Mesenchymal stem cell (in vitro differentiated cells and primary cell): ENCODE results near the gene TRAM2.

ENCODE experiments used
- DNase-seq: peaks from one replicate; pipeline ENCODE4 v3.0.0-alpha.2; 2013
- H2AFZ ChIP-seq: one replicate; pipeline ENCODE4 v1.6.1; 2013; ENCODE audit warnings: low read depth, mild to moderate bottlenecking, control low read depth, inconsistent platforms, low read length, moderate library complexity
- H2AK5ac ChIP-seq: 2 replicates; pipeline ENCODE4 v1.6.1; 2013; ENCODE audit warnings: low read length, moderate library complexity, mild to moderate bottlenecking, inconsistent platforms; ENCODE audit not compliant: severe bottlenecking
- H2BK120ac ChIP-seq: one replicate; pipeline ENCODE4 v1.6.1; 2013; ENCODE audit warnings: low read depth, mild to moderate bottlenecking, inconsistent platforms, low read length, moderate library complexity
- H2BK12ac ChIP-seq, 2 experiments: one replicate each; pipeline ENCODE4 v1.6.1; 2013; ENCODE audit warnings: inconsistent platforms in 2 of 2, low read length in 2 of 2, mild to moderate bottlenecking in 2 of 2, moderate library complexity in 2 of 2, control low read depth in 1 of 2
- H2BK15ac ChIP-seq: one replicate; pipeline ENCODE4 v1.6.1; 2013; ENCODE audit warnings: mild to moderate bottlenecking, low read depth, inconsistent platforms; ENCODE audit not compliant: poor library complexity, severe bottlenecking
- H2BK5ac ChIP-seq: 2 replicates; pipeline ENCODE4 v1.6.1; 2013; ENCODE audit warnings: low read depth, mild to moderate bottlenecking, low read length, control low read depth, inconsistent platforms; ENCODE audit not compliant: poor library complexity, severe bottlenecking
- H3K14ac ChIP-seq, 2 experiments: one replicate each; pipeline ENCODE4 v1.6.1; 2013; ENCODE audit warnings: inconsistent platforms in 2 of 2, low read length in 2 of 2, control low read depth in 1 of 2, mild to moderate bottlenecking in 1 of 2, moderate library complexity in 1 of 2
- H3K18ac ChIP-seq, 2 experiments: one replicate each; pipeline ENCODE4 v1.6.1; 2013; ENCODE audit warnings: inconsistent platforms in 2 of 2, low read length in 2 of 2, control low read depth in 1 of 2, low read depth in 1 of 2, mild to moderate bottlenecking in 1 of 2
- H3K23ac ChIP-seq, 2 experiments: one replicate each; pipeline ENCODE4 v1.6.1; 2013; ENCODE audit warnings: inconsistent platforms in 2 of 2, low read length in 2 of 2, mild to moderate bottlenecking in 2 of 2, moderate library complexity in 2 of 2, control low read depth in 1 of 2
- H3K27ac ChIP-seq: 2 replicates; pipeline ENCODE4 v1.5.1; 2013; ENCODE audit warnings: mild to moderate bottlenecking, moderate library complexity, low read length, control low read depth, inconsistent platforms; ENCODE audit not compliant: poor library complexity, severe bottlenecking
- H3K27me3 ChIP-seq, 2 experiments: 2 replicates each; pipeline versions ENCODE4 v1.6.1 to v1.7.0; 2013; ENCODE audit warnings: low read length in 2 of 2, mild to moderate bottlenecking in 2 of 2, moderate library complexity in 2 of 2, control low read depth in 1 of 2, inconsistent platforms in 1 of 2; ENCODE audit not compliant: control insufficient read depth in 1 of 2, insufficient read depth in 1 of 2
- H3K36me3 ChIP-seq, 2 experiments: 2 replicates each; pipeline versions ENCODE4 v1.6.1 to v1.7.0; 2013; ENCODE audit warnings: low read length in 2 of 2, control low read depth in 1 of 2, inconsistent platforms in 1 of 2, low read depth in 1 of 2, mild to moderate bottlenecking in 1 of 2; ENCODE audit not compliant: insufficient read depth in 2 of 2, control insufficient read depth in 1 of 2
- H3K4ac ChIP-seq, 2 experiments: one replicate each; pipeline ENCODE4 v1.6.1; 2013; ENCODE audit warnings: inconsistent platforms in 2 of 2, low read length in 2 of 2, mild to moderate bottlenecking in 2 of 2, moderate library complexity in 2 of 2, control low read depth in 1 of 2, low read depth in 1 of 2
- H3K4me1 ChIP-seq: 2 replicates; pipeline ENCODE4 v1.6.1; 2013; ENCODE audit warnings: low read depth, low read length, control low read depth; ENCODE audit not compliant: control insufficient read depth, insufficient read depth
- H3K4me2 ChIP-seq: 2 replicates; pipeline ENCODE4 v1.6.1; 2013; ENCODE audit warnings: low read length, mild to moderate bottlenecking, inconsistent platforms; ENCODE audit not compliant: poor library complexity, severe bottlenecking
- H3K4me3 ChIP-seq, 2 experiments: 2 replicates each; pipeline versions ENCODE4 v1.5.1 to v1.7.0; 2013; ENCODE audit warnings: low read length in 2 of 2, mild to moderate bottlenecking in 2 of 2, control low read depth in 1 of 2, low read depth in 1 of 2; ENCODE audit not compliant: insufficient read depth in 1 of 2
- H3K79me1 ChIP-seq: replicated peaks from 2 replicates; pipeline ENCODE4 v1.6.1; 2013; ENCODE audit warnings: mild to moderate bottlenecking, control low read depth, low read length, inconsistent platforms; ENCODE audit not compliant: poor library complexity, severe bottlenecking
- H3K9ac ChIP-seq: 2 replicates; pipeline ENCODE4 v1.7.0; 2013; ENCODE audit warnings: mild to moderate bottlenecking, low read length, moderate library complexity
- H3K9me3 ChIP-seq: 2 replicates; pipeline ENCODE4 v1.7.0; 2013; ENCODE audit warnings: mild to moderate bottlenecking, low read length; ENCODE audit not compliant: control insufficient read depth
- H4K8ac ChIP-seq: one replicate; pipeline ENCODE4 v1.6.1; 2013; ENCODE audit warnings: inconsistent platforms, mild to moderate bottlenecking, low read length, moderate library complexity
- H4K91ac ChIP-seq: one replicate; pipeline ENCODE4 v1.6.1; 2013; ENCODE audit warnings: mild to moderate bottlenecking, low read length, inconsistent platforms
- WGBS: methylation state at CpG from one replicate; pipeline ENCODE4 v1.1.7; 2013; ENCODE audit warnings: mixed read lengths; 5-methylcytosine and 5-hydroxymethylcytosine counted together

Gene TRAM2

GRCh38 chr6:52519618-52520017 lies 57.2 kb downstream of the TRAM2 start:
- H3K14ac ChIP-seq: no peak overlapping the region
- H3K4me3 ChIP-seq: no peak overlapping the region
- no peak overlapping the region for H3K4ac ChIP-seq
- H3K79me1 ChIP-seq: peaks cover 3% of the 10 kb centered on the region
- H3K18ac ChIP-seq: no peak overlapping the region
- no peak for DNase-seq
- no peak overlapping the region for H3K27ac ChIP-seq
- H2AK5ac ChIP-seq: no peak overlapping the region
- H3K9ac ChIP-seq: no peak overlapping the region
- H3K27me3 ChIP-seq: no peaks in the 10 kb centered on the region
- H3K36me3 ChIP-seq: peaks cover 17 to 67% of the 10 kb centered on the region in 2 experiments
- no peak overlapping the region for H3K4me2 ChIP-seq
- H2BK15ac ChIP-seq: no peak overlapping the region
- H4K8ac ChIP-seq: no peak overlapping the region
- no peak overlapping the region for H4K91ac ChIP-seq
- H2BK5ac ChIP-seq: no peak overlapping the region
- no peak overlapping the region for H2AFZ ChIP-seq
- no peak overlapping the region for H3K23ac ChIP-seq
- no peaks in the 10 kb centered on the region for H3K9me3 ChIP-seq
- WGBS: 71% methylated on average over 2 of the region's 4 CpGs
- peaks cover 24% of the 10 kb centered on the region for H3K4me1 ChIP-seq
- H2BK120ac ChIP-seq: no peak overlapping the region
- no peak overlapping the region for H2BK12ac ChIP-seq

- Histone ChIP-seq H3K79me1 (peaks cover 8% of the 10 kb centered on the region), H3K27ac (peak overlapping the region; percentile 97), H3K14ac (peak overlapping the region in 1 of 2 experiments; percentile 35), H2AK5ac (peak overlapping the region; percentile 35), H3K4me1 (peaks cover 30% of the 10 kb centered on the region), H3K27me3 (no peaks in the 10 kb centered on the region), H3K36me3 (peaks cover 25 to 66% of the 10 kb centered on the region in 2 experiments), H3K4ac (peak overlapping the region; percentile 62 to 89), H2BK5ac (peak overlapping the region; percentile 92), H3K9ac (peak overlapping the region; percentile 80), H3K23ac (no peak overlapping the region), H2BK12ac (peak overlapping the region; percentile 70 to 75), H3K9me3 (no peaks in the 10 kb centered on the region), H4K8ac (peak overlapping the region; percentile 95), H3K18ac (peak overlapping the region; percentile 96), H2BK120ac (peak overlapping the region; percentile 80), H3K4me2 (no peak overlapping the region), H4K91ac (peak overlapping the region; percentile 98), H2BK15ac (peak overlapping the region; percentile 31), H2AFZ (no peak overlapping the region), H3K4me3 (peak overlapping the region in 1 of 2 experiments; percentile 4)
- 79% methylated on average over 13 of the region's 13 CpGs for WGBS
- no peak for DNase-seq
These were observed 58.4 kb downstream of the TRAM2 start for GRCh38 chr6:52518279-52518945.

GRCh38 chr6:52517502-52518278 lies 59.2 kb downstream of the TRAM2 start:
- Histone ChIP-seq H3K14ac (peak overlapping the region in 1 of 2 experiments; percentile 35), H3K9me3 (no peaks in the 10 kb centered on the region), H4K8ac (peak overlapping the region; percentile 95), H3K4me3 (peak overlapping the region in 1 of 2 experiments; percentile 4), H3K27ac (peak overlapping the region; percentile 97), H3K18ac (peak overlapping the region; percentile 96), H3K36me3 (peaks cover 28 to 72% of the 10 kb centered on the region in 2 experiments), H3K4me1 (peaks cover 31% of the 10 kb centered on the region), H3K4me2 (no peak overlapping the region), H2BK15ac (peak overlapping the region; percentile 31), H3K27me3 (no peaks in the 10 kb centered on the region), H3K4ac (peak overlapping the region; percentile 62 to 89), H2AK5ac (peak overlapping the region; percentile 35), H3K9ac (peak overlapping the region; percentile 80), H4K91ac (peak overlapping the region; percentile 98), H2BK120ac (peak overlapping the region; percentile 80), H2AFZ (no peak overlapping the region), H3K79me1 (peaks cover 10% of the 10 kb centered on the region), H2BK5ac (peak overlapping the region; percentile 92), H2BK12ac (peak overlapping the region; percentile 70 to 75), H3K23ac (no peak overlapping the region)
- 15% methylated on average over 12 of the region's 14 CpGs for WGBS
- peak; percentile 96 for DNase-seq

- peak overlapping the region in 1 of 2 experiments; percentile 51 for H3K4ac ChIP-seq
- H4K8ac ChIP-seq: no peak overlapping the region
- no peak for DNase-seq
- H2BK15ac ChIP-seq: no peak overlapping the region
- no peaks in the 10 kb centered on the region for H3K27me3 ChIP-seq
- peaks cover 10% of the 10 kb centered on the region for H3K79me1 ChIP-seq
- 98% methylated on average over 2 of the region's 3 CpGs for WGBS
- H2BK5ac ChIP-seq: no peak overlapping the region
- no peak overlapping the region for H3K23ac ChIP-seq
- H3K9ac ChIP-seq: peak overlapping the region; percentile 34
- peak overlapping the region; percentile 40 for H2AK5ac ChIP-seq
- no peak overlapping the region for H2AFZ ChIP-seq
- no peak overlapping the region for H3K4me2 ChIP-seq
- H3K27ac ChIP-seq: peak overlapping the region; percentile 97
- peak overlapping the region; percentile 80 for H4K91ac ChIP-seq
- no peak overlapping the region for H3K14ac ChIP-seq
- no peak overlapping the region for H2BK120ac ChIP-seq
- H3K36me3 ChIP-seq: peaks cover 28 to 74% of the 10 kb centered on the region in 2 experiments
- peaks cover 33% of the 10 kb centered on the region for H3K4me1 ChIP-seq
- no peak overlapping the region for H3K4me3 ChIP-seq
- no peaks in the 10 kb centered on the region for H3K9me3 ChIP-seq
- H2BK12ac ChIP-seq: peak overlapping the region; percentile 56 to 73
- peak overlapping the region; percentile 34 to 40 for H3K18ac ChIP-seq
These were observed 59.9 kb downstream of the TRAM2 start for GRCh38 chr6:52516943-52517342.
